ENCODE measurements around the gene FXYD6.

DNA sequence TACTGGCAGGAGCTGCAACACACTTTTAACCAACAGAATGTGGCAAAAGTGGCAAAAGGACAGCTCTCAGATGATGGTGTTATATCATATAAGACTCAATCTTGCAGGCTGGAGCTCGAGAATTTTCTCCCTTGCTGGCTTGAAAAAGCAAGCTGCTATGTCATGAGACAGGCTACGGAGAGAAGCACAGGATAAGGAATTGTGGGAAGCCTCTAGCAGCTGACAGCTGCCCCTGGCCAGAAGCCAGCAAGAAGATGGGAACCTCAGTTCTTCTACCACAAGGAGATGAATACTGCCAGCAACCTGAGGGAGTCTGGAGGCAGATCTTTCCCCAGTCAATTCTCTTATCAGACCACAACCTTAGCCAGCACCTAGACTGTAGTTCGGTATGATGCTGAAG, 24.6 kb downstream of the FXYD6 start:
- no peak for TF ChIP-seq CTCF (IDR thresholded peaks at IDR 0.05; ENCODE audit: insufficient read depth, low read length)
- TF ChIP-seq, protein P1, sequence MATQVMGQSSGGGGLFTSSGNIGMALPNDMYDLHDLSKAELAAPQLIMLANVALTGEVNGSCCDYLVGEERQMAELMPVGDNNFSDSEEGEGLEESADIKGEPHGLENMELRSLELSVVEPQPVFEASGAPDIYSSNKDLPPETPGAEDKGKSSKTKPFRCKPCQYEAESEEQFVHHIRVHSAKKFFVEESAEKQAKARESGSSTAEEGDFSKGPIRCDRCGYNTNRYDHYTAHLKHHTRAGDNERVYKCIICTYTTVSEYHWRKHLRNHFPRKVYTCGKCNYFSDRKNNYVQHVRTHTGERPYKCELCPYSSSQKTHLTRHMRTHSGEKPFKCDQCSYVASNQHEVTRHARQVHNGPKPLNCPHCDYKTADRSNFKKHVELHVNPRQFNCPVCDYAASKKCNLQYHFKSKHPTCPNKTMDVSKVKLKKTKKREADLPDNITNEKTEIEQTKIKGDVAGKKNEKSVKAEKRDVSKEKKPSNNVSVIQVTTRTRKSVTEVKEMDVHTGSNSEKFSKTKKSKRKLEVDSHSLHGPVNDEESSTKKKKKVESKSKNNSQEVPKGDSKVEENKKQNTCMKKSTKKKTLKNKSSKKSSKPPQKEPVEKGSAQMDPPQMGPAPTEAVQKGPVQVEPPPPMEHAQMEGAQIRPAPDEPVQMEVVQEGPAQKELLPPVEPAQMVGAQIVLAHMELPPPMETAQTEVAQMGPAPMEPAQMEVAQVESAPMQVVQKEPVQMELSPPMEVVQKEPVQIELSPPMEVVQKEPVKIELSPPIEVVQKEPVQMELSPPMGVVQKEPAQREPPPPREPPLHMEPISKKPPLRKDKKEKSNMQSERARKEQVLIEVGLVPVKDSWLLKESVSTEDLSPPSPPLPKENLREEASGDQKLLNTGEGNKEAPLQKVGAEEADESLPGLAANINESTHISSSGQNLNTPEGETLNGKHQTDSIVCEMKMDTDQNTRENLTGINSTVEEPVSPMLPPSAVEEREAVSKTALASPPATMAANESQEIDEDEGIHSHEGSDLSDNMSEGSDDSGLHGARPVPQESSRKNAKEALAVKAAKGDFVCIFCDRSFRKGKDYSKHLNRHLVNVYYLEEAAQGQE (IDR thresholded peaks at IDR 0.05; ENCODE audit: insufficient replicate concordance, low read depth) = no peak
